Heart right ventricle (tissue), 16 donors: ENCODE results near the gene NR2F1-AS1. TPM values are rescaled to one million over a fixed set of nuclear protein-coding genes. Genes with fewer than 3 reads are reported as not detected.

Source experiments
- ATAC-seq, 8 donors: fragments of 200-7000 bp; cut with Tn5 transposase; one replicate each; pipeline ENCODE4 v1.9.1; 2020; ENCODE audit warnings: mild to moderate bottlenecking in 8 of 8, moderate library complexity in 8 of 8, moderate number of reproducible peaks in 1 of 8
- DNase-seq, 2 donors: peaks; one replicate each; pipeline ENCODE4 v3.0.0-alpha.2; 2020
- H3K27ac ChIP-seq, 10 donors: fragments of 200-600 bp; sonication (generic) in 2 of 10; one replicate each; pipeline versions ENCODE4 v1.5.0 to v1.8.0; 2020 to 2022; ENCODE audit warnings: mild to moderate bottlenecking in 3 of 10
- H3K27me3 ChIP-seq, 7 donors: fragments of 200-600 bp; one replicate each; pipeline ENCODE4 v1.8.0; 2021 to 2022; ENCODE audit warnings: mild to moderate bottlenecking in 2 of 7
- H3K36me3 ChIP-seq, 9 donors: fragments of 200-600 bp; sonication (generic) in 1 of 9; one replicate each; pipeline versions ENCODE4 v1.5.0 to v1.8.0; 2020 to 2022; ENCODE audit warnings: mild to moderate bottlenecking in 2 of 9
- H3K4me1 ChIP-seq, 9 donors: fragments of 200-600 bp; sonication (generic) in 1 of 9; one replicate each; pipeline versions ENCODE4 v1.5.0 to v1.8.0; 2020 to 2022; ENCODE audit warnings: mild to moderate bottlenecking in 4 of 9
- H3K4me3 ChIP-seq, 10 donors: fragments of 200-600 bp; sonication (generic) in 2 of 10; one replicate each; pipeline versions ENCODE4 v1.5.0 to v1.8.0; 2020 to 2022; ENCODE audit warnings: mild to moderate bottlenecking in 7 of 10, moderate library complexity in 2 of 10
- H3K9me3 ChIP-seq, 11 donors: fragments of 200-600 bp in 10 of 11; sonication (generic) in 2 of 11; one replicate each; pipeline versions ENCODE4 v1.5.0 to v1.8.0; 2013 to 2022; ENCODE audit warnings: mild to moderate bottlenecking in 2 of 11, control low read depth in 1 of 11, moderate library complexity in 1 of 11
- CTCF ChIP-seq, 9 donors: fragments of 200-600 bp; sonication (generic) in 2 of 9; IDR thresholded peaks; one replicate each; pipeline versions ENCODE4 v1.5.0 to v1.8.0; 2021 to 2022; ENCODE audit warnings: antibody characterized with exemption in 9 of 9, mild to moderate bottlenecking in 5 of 9, moderate library complexity in 1 of 9
- WGBS, 2 donors: extraction: QIAGEN DNeasy Blood & Tissue Kit; methylation state at CpG; one replicate each; pipeline ENCODE4 v1.1.7; 2013; ENCODE audit warnings: inconsistent platforms in 1 of 2; 5-methylcytosine and 5-hydroxymethylcytosine counted together
- intact Hi-C, 10 donors: fragments of 100-400 bp; cut with DNase I; formaldehyde crosslinking; loops; one replicate each; pipeline versions ENCODE4 v1.11.1 to v1.14.2; 2022
- polyA plus RNA-seq, 2 donors: library from polyadenylated mRNA; stranded (reverse); fragments of 200-250 nt; gene quantifications; one replicate each; pipeline ENCODE4 v1.2.3, GENCODE V29; 2013
- total RNA-seq, 10 donors: library from RNA; stranded (reverse); fragmentation: NEBNext Ultra II Directional in 3 of 10; extraction: Animal tissue kit (Norgen Biotek cat#: 25700) in 3 of 10; gene quantifications; one replicate each; pipeline versions ENCODE4 v1.2.1 to v1.2.4, GENCODE V29; 2021 to 2023
- donor health status: Arrhythmogenic right ventricular cardiomyopathy.
- donor health status: ischemic (EF 13 %, LVEDD 7.1; RV severe dilation, severe dysfunction).
- donor health status: healthy with polysubstance abuse.
- donor health status: DM: no; HTN: yes; CAD: no.
- donor health status: DM: no; HTN: no; CAD: no.
- donor health status: ischemic (EF 25% LVEDD 6.9; RV normal size, moderate dysfunction).
- donor health status: ischemic (EF 25% LVEDD 5.7; RV mildly dilated, moderate dysfunction).
- donor health status: healthy.
- donor health status: DM: yes; HTN: yes; CAD: no.
- donor health status: Ischemic cardiomyopathy.
- donor health status: ischemic (EF 35%, LVEDD 5.7; RV mildly dilated, moderate dysfunction).
- donor health status: nonischemic (EF 11% LVEDD 7.7; RV severe dilation, severe dysfunction).
- donor health status: DM: yes; HTN: yes; CAD: no.
- donor health status: PGD.
- donor health status: ischemic (EF 29% LVEDD 5.4; RV normal size, mild dysfunction).
- donor health status: nonischemic (EF 23%, LVEDD 6.1; RV moderate dilation, normal function).

Gene NR2F1-AS1
- total and polyA plus RNA-seq, 12 donors: 0.41 to 2.9 (median 0.59) TPM; not detected in 1

GRCh38 chr5:93609762-93610161 is 28.7 kb upstream of the NR2F1-AS1 start:
- 8 to 11% methylated on average over 7 of the region's 7 CpGs for WGBS, 2 donors
- H3K27ac ChIP-seq: no peak overlapping the region
- ATAC-seq (no peak), DNase-seq (no peak)
- H3K4me3 ChIP-seq: no peak overlapping the region
- no peak for TF ChIP-seq CTCF (IDR thresholded peaks at IDR 0.05)
- no peaks in the 10 kb centered on the region for H3K9me3 ChIP-seq
- H3K27me3 ChIP-seq: peaks cover 7 to 100% (median 98%) of the 10 kb centered on the region in 7 donors
- intact Hi-C loops: loop anchor here in 7 of 10 donors (5.0 to 10.0 kb wide), 4 partner anchors 185 to 295 kb away; no protein-coding TSS in a partner anchor
- H3K4me1 ChIP-seq: peaks cover 0 to 15% (median 9%) of the 10 kb centered on the region in 9 donors
- no peaks in the 10 kb centered on the region for H3K36me3 ChIP-seq

- Histone ChIP-seq H3K27me3 (peaks cover 13 to 100% (median 98%) of the 10 kb centered on the region in 7 donors), H3K36me3 (no peaks in the 10 kb centered on the region), H3K27ac (no peak overlapping the region), H3K9me3 (no peaks in the 10 kb centered on the region), H3K4me1 (peaks cover 0 to 23% (median 13%) of the 10 kb centered on the region in 9 donors), H3K4me3 (no peak overlapping the region)
- TF ChIP-seq CTCF (IDR thresholded peaks at IDR 0.05): no peak
- intact Hi-C loops: loop anchor here in 5 of 10 donors (5.0 to 10.0 kb wide), 4 partner anchors 186 to 296 kb away; no protein-coding TSS in a partner anchor
- ATAC-seq (no peak), DNase-seq (no peak)
- WGBS, 2 donors: 4 to 16% methylated on average over 4 of the region's 4 CpGs
These were observed 27.8 kb upstream of the NR2F1-AS1 start for GRCh38 chr5:93608855-93609254.

DNA sequence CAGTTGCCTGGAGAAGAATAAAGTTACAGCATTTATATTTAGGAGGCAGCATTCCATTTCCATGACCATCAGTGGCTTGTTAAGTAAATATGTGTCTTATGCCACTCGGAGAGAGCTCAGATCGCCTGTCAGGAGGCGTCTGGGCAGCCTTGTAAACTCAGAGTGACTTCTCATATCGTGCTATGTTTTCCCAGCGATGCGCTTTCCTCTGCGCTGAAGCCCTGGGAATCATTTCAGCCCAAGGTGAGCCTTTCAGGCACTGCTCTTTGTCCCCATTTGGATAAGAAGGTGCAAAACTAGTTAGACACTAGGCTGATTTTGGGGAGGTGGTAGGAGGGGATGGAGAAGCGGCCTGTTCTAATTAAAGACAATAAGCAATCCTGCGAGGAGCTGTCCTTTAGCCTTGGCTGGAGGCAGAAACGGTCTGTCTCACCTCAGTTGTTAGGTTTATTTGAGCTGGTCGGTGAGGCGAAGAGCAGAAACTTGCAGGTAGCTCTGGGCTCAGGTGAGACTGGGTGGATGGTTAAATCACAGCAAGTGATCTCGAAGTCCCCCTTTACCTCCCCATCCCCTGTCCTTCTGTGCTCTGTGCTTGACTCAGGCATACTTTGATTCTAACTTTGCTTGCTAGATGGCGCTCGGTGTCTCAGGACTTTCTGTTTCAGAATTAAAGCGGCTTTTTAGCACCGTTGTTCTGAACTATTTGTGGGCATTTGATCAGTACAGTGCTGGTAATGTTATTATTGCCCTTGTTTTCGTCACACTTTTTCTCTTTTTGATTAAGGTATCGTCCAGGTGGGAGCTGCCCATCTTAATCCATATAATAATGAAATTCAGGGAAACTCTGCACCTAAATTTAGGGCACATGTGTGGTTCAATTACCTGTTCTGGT is 26.6 kb upstream of the NR2F1-AS1 start:
- Histone ChIP-seq H3K36me3 (no peaks in the 10 kb centered on the region), H3K4me1 (peaks cover 0 to 20% (median 14%) of the 10 kb centered on the region in 9 donors), H3K27me3 (peaks cover 23 to 100% (median 98%) of the 10 kb centered on the region in 7 donors), H3K4me3 (no peak overlapping the region), H3K27ac (no peak overlapping the region), H3K9me3 (no peaks in the 10 kb centered on the region)
- TF ChIP-seq CTCF (IDR thresholded peaks at IDR 0.05): peak in 8 of 9 donors; percentile 8 to 66 (median 54)
- WGBS, 2 donors: 4 to 8% methylated on average over 19 of the region's 19 CpGs
- ATAC-seq: peak in 7 of 8 donors; percentile 46 to 79 (median 73)
- intact Hi-C loops: loop anchor here in 6 of 10 donors (1.0 to 10.0 kb wide), 6 partner anchors 24 to 297 kb away; partner anchors contain the start of gene NR2F1 (in 1 of the 6)
- DNase-seq: peak in 1 of 2 donors; percentile 45

DNA sequence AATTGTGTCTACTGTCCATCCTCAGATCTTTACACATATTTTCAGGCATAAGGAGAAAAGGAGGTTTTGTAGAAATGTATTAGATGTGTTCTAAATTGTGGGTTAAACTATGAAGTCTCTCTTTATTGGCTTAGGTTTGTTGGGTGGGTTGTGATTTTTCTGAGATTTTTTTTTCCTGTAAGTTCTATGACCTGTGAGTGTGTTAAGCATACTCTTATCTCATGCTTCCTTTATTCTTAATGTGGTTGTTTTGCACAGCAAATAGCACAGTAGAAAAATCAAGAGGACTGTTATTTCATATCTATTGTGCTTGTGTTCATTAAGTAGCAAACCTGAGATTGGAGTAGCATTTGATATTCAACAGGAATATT is 25.3 kb upstream of the NR2F1-AS1 start:
- H3K9me3 ChIP-seq: no peaks in the 10 kb centered on the region
- H3K36me3 ChIP-seq: no peaks in the 10 kb centered on the region
- no peak for ATAC-seq
- H3K27me3 ChIP-seq: peaks cover 25 to 100% (median 98%) of the 10 kb centered on the region in 7 donors
- intact Hi-C loops: loop anchor here in 5 of 10 donors (5.0 to 10.0 kb wide), 4 partner anchors 188 to 298 kb away; no protein-coding TSS in a partner anchor
- DNase-seq: no peak
- H3K4me1 ChIP-seq: peaks cover 0 to 20% (median 14%) of the 10 kb centered on the region in 9 donors
- TF ChIP-seq CTCF (IDR thresholded peaks at IDR 0.05): no peak
- no peak overlapping the region for H3K27ac ChIP-seq
- no peak overlapping the region for H3K4me3 ChIP-seq
